ENCODE data around the gene UBE2D2.

Gene UBE2D2

DNA sequence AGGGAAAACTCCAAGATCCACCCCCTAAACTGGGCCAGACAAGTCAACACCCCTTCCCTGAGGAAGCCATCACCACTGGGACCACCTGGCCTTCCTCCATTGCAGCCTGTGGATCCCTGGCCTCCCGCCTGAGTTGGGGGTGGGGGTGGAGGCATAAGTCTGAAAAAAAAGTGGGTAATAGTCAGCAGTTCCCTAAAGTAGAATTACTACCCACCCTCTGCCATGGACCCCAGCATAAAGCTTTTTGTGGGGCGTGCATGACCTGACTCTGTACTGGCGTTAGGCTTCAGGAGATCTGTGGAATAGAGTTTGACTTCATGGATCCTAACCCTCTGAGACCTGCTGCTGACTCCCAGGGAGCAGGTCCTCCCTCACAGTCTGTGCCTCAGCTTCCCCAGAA, 85.0 kb downstream of the UBE2D2 start:
- peaks cover 20% of the 10 kb centered on the region for H3K27me3 Mint-ChIP-seq (ENCODE audit: low read depth)
- H3K36me3 Mint-ChIP-seq (ENCODE audit: low read depth), result peaks cover 4% of the 10 kb centered on the region
- no peaks in the 10 kb centered on the region for H3K9me3 Mint-ChIP-seq
- peak overlapping the region; percentile 77 to 88 (median 83) for H3K4me3 Mint-ChIP-seq
- peaks cover 52% of the 10 kb centered on the region for H3K4me1 Mint-ChIP-seq
- TF ChIP-seq, protein P1, sequence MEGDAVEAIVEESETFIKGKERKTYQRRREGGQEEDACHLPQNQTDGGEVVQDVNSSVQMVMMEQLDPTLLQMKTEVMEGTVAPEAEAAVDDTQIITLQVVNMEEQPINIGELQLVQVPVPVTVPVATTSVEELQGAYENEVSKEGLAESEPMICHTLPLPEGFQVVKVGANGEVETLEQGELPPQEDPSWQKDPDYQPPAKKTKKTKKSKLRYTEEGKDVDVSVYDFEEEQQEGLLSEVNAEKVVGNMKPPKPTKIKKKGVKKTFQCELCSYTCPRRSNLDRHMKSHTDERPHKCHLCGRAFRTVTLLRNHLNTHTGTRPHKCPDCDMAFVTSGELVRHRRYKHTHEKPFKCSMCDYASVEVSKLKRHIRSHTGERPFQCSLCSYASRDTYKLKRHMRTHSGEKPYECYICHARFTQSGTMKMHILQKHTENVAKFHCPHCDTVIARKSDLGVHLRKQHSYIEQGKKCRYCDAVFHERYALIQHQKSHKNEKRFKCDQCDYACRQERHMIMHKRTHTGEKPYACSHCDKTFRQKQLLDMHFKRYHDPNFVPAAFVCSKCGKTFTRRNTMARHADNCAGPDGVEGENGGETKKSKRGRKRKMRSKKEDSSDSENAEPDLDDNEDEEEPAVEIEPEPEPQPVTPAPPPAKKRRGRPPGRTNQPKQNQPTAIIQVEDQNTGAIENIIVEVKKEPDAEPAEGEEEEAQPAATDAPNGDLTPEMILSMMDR (IDR thresholded peaks at IDR 0.05; ENCODE audit: unreplicated experiment in 3 of 3), result no peak
- H3K27ac Mint-ChIP-seq, result peak overlapping the region; percentile 28 to 91 (median 87)

DNA sequence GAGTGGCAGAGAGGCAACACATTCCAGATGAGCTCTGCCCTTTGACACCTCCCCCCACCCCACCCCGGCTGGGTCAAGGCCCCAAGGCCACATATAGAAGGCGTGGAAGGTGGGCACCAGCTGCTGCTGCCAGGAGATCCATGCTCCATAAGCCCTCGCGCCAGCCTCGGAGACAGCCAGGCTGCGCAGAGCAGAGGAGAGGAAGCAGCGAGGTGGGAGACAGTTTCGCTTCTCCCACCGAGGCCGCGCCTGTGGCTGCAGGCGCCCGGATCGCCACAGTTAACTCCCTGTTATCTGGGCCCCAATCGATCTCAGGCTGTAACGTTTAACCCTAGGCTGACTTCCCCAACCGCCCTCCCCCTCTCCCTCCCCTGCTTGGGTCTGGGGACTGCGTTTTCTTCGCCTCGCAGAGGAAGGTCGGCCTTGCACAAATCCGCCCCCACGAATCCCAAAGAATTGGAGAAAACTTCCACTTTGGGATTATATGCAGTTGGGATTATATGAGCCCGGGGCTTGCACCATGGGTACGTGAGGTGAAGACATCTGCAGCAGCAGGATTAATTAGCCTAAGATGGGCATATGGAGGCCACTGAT, 85.9 kb downstream of the UBE2D2 start:
- Mint-ChIP-seq H3K4me1 (peaks cover 51% of the 10 kb centered on the region), H3K27ac (peak overlapping the region; percentile 28 to 91 (median 44)), H3K9me3 (no peaks in the 10 kb centered on the region), H3K27me3 (ENCODE audit: low read depth) (peaks cover 20% of the 10 kb centered on the region), H3K36me3 (ENCODE audit: low read depth) (peaks cover 4% of the 10 kb centered on the region), H3K4me3 (peak overlapping the region; percentile 77 to 88 (median 83))
- TF ChIP-seq, protein P1 (IDR thresholded peaks at IDR 0.05; ENCODE audit: unreplicated experiment in 3 of 3), result no peak

DNA sequence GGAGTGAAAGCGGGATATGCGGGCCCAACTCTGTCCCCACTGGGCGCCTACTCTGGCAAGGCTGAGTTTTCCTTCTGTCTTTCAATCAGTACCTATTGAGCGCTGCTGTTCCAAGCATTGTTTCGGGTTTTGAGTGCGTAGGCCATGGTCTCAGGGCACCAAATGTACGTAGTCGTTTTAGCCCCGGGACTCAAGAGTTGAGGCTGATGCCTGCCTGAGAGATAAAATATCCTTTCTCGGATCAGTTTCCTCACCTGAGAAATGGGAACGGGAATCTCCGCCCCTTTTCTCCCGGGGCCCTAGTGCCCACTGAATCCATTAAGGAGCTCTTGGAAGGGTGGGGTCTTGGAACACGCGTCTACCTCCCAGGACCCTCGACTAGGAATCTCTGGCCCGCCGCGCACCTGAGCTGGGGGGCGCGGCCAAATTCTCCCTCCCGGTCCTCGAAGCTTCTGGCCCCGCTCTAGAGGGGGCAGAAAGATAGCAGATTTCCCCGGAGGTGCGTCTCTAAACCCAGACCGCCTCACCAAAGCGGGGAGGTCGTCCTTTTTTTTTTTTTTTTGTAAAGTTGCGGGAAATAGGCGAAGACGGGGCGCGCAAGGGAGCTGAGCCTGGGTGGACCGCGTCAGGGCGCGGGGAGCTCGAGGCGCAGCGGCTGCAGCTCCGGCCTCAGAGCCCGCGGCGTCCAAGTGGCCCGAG, 86.5 kb downstream of the UBE2D2 start:
- TF ChIP-seq, protein P1 (IDR thresholded peaks at IDR 0.05; ENCODE audit: unreplicated experiment in 3 of 3), result no peak
- Mint-ChIP-seq H3K4me3 (peak overlapping the region; percentile 77 to 88 (median 83)), H3K27me3 (ENCODE audit: low read depth) (peaks cover 20% of the 10 kb centered on the region), H3K27ac (peak overlapping the region; percentile 28 to 91 (median 44)), H3K36me3 (ENCODE audit: low read depth) (peaks cover 4% of the 10 kb centered on the region), H3K4me1 (peaks cover 52% of the 10 kb centered on the region), H3K9me3 (no peaks in the 10 kb centered on the region)

DNA sequence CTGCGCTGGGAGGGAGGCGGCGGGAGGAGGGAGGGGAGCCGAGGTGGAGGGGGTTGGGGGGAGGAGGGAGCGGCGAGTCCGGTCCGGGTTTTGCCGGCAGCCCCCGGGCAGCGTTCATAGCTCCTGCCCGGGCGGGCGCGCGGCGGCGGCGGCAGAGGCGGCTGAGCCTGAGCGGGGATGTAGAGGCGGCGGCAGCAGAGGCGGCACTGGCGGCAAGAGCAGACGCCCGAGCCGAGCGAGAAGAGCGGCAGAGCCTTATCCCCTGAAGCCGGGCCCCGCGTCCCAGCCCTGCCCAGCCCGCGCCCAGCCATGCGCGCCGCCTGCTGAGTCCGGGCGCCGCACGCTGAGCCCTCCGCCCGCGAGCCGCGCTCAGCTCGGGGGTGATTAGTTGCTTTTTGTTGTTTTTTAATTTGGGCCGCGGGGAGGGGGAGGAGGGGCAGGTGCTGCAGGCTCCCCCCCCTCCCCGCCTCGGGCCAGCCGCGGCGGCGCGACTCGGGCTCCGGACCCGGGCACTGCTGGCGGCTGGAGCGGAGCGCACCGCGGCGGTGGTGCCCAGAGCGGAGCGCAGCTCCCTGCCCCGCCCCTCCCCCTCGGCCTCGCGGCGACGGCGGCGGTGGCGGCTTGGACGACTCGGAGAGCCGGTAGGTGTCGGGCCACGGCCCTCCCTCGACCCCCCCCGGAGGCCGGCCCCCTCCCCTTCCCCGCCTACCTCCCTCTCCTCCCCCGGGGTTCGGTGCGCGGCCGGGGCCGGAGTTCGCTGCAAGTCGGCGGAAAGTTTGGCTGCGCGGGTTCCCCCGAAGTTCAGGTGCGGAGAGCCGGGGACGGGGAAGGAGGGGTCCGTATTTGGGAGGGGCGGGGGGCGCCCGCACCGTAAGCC, 87.3 kb downstream of the UBE2D2 start, which contains the start of gene CXXC5:
CXXC5 (plus strand) TSS at position 145 of the 877 bp plus-strand sequence. CDS start 32,175 bp downstream, outside the sequence.
- TF ChIP-seq, protein P1 (IDR thresholded peaks at IDR 0.05; ENCODE audit: unreplicated experiment in 3 of 3), result no peak
- Mint-ChIP-seq H3K4me1 (peaks cover 55% of the 10 kb centered on the region), H3K27ac (peak within 1 kb of the TSS; percentile 28 to 96 (median 44)), H3K9me3 (no peaks in the 10 kb centered on the region), H3K27me3 (ENCODE audit: low read depth) (peaks cover 20% of the 10 kb centered on the region), H3K4me3 (peak within 1 kb of the TSS; percentile 83 to 99 (median 98)), H3K36me3 (ENCODE audit: low read depth) (peaks cover 4% of the 10 kb centered on the region)

DNA sequence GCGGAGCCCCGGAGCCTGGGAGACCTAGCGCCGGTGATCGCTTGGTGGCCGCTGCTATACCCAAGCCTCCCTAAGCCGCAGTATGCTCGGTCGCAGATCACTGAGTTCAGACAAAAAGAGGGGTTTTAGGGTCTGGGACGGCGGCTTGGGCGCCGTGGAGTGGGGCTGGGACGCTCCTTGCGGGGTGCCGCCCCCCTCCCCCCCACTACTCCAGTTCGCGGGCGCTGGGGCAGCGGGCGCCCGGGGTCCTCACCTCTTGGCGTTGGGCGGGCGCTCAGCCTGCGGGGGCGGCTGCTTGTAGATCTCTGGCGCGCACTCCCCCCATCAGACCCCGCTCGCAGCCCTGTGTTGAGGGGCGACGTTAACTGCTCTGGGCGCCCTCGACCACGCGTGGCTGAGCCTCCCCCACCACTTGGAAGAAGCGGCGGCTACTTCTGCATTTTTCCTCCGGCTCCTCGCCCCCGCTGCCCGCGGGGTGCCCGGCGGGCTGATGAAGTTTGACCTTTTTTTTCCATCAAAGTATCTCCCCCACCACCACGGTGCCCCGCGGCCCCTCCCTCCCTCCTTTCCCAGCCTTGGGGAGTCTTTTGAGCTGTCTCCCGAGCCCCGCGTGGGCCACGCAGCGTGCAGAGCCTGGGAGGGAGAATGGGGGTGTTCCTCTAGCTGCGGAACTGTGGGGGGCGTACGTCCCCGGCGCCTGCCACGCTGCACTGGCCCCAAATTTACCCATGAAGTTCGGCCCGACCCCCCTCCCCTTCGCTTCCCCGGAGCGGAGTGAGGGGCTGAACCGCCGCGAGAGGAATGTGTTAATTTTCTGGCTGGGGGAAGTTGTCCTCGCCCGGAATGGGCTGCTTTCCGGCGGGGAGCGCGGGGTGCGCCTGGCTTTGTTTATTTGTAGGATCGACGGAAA, 88.2 kb downstream of the UBE2D2 start:
- peak overlapping the region; percentile 83 to 99 (median 98) for H3K4me3 Mint-ChIP-seq
- peaks cover 55% of the 10 kb centered on the region for H3K4me1 Mint-ChIP-seq
- H3K9me3 Mint-ChIP-seq, result no peaks in the 10 kb centered on the region
- H3K36me3 Mint-ChIP-seq (ENCODE audit: low read depth), result peaks cover 4% of the 10 kb centered on the region
- TF ChIP-seq, protein P1 (IDR thresholded peaks at IDR 0.05; ENCODE audit: unreplicated experiment in 3 of 3), result no peak
- H3K27ac Mint-ChIP-seq, result peak overlapping the region; percentile 95 to 96 (median 95)
- H3K27me3 Mint-ChIP-seq (ENCODE audit: low read depth), result peaks cover 20% of the 10 kb centered on the region
